Testis (tissue), 3 donors: ENCODE data around the gene ABL1. TPM values are rescaled to one million over a fixed set of nuclear protein-coding genes. Genes with fewer than 3 reads are reported as not detected.

Experiments used
- DNase-seq: peaks from one replicate; pipeline ENCODE4 v3.0.0-alpha.2; 2019
- H3K27ac ChIP-seq, 2 donors: fragments of 200-600 bp; sonication (generic); one replicate each; pipeline ENCODE4 v1.5.1; 2019
- H3K27me3 ChIP-seq: fragments of 200-600 bp; sonication (generic); one replicate; pipeline ENCODE4 v1.5.1; 2019
- H3K36me3 ChIP-seq: fragments of 200-600 bp; sonication (generic); one replicate; pipeline ENCODE4 v1.5.1; 2017; ENCODE audit warnings: low read depth; ENCODE audit errors: missing control alignments
- H3K4me1 ChIP-seq: fragments of 200-600 bp; sonication (generic); one replicate; pipeline ENCODE4 v1.5.1; 2019
- H3K4me3 ChIP-seq, 2 donors: fragments of 200-600 bp; sonication (generic); one replicate each; pipeline ENCODE4 v1.5.1; 2017 to 2019
- H3K9me3 ChIP-seq: fragments of 200-600 bp; sonication (generic); one replicate; pipeline ENCODE4 v1.5.1; 2017
- CTCF ChIP-seq, 3 experiments: fragments of 450-650 bp in 2 of 3; fragments of 200-600 bp in 1 of 3; sonication (generic) in 1 of 3; IDR thresholded peaks; one replicate each; pipeline ENCODE4 v1.5.1; 2016 to 2019; ENCODE audit warnings: antibody characterized with exemption in 3 of 3, mild to moderate bottlenecking in 2 of 3, moderate library complexity in 1 of 3
- POLR2A ChIP-seq: fragments of 450-650 bp; IDR thresholded peaks from one replicate; pipeline ENCODE4 v1.6.1; 2017; ENCODE audit warnings: antibody characterized with exemption, mild to moderate bottlenecking, moderate library complexity
- WGBS, 2 donors: methylation state at CpG; one replicate each; pipeline ENCODE4 v1.1.5; 2018; 5-methylcytosine and 5-hydroxymethylcytosine counted together
- intact Hi-C: fragments of 100-400 bp; cut with DNase I; formaldehyde crosslinking; loops from one replicate; pipeline ENCODE4 v1.15.1; 2023; ENCODE audit warnings: low total_unique reads
- polyA plus RNA-seq: library from polyadenylated mRNA; stranded (reverse); fragments of 350-450 nt; fragmentation: Illumina TruSeq; extraction: RNeasy Lipid Tissue Mini Kit (QIAGEN cat#74804); gene quantifications from one replicate; pipeline ENCODE4 v1.2.3, GENCODE V29; 2014; ENCODE audit warnings: low read depth, low replicate concordance; ENCODE audit not compliant: insufficient read depth
- total RNA-seq, 2 donors: library from RNA; depleted of rRNA; stranded (reverse); fragments of >200 nt; gene quantifications; one replicate each; pipeline ENCODE4 v1.2.3, GENCODE V29; 2016

ABL1 gene
- total and polyA plus RNA-seq, 3 donors from 2014 or later: 51.0 to 65.9 (median 57.2) TPM

DNA sequence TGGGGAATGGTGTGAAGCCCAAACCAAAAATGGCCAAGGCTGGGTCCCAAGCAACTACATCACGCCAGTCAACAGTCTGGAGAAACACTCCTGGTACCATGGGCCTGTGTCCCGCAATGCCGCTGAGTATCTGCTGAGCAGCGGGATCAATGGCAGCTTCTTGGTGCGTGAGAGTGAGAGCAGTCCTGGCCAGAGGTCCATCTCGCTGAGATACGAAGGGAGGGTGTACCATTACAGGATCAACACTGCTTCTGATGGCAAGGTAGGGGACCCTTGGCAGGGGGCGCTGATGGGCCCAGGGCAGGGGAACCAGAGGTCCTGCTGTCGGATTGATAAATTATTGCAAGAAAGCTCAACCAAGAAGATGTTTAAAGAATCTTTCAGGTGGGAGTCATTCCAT is 19.8 kb downstream of the ABL1 start:
- no peaks in the 10 kb centered on the region for H3K9me3 ChIP-seq
- no peaks in the 10 kb centered on the region for H3K4me1 ChIP-seq
- intact Hi-C loops: no loop called here
- 88 to 93% methylated on average over 7 to 9 of the region's 9 CpGs for WGBS, 2 donors
- H3K27ac ChIP-seq: no peak overlapping the region
- H3K4me3 ChIP-seq: no peak overlapping the region
- H3K36me3 ChIP-seq: no peaks in the 10 kb centered on the region
- no peak for TF ChIP-seq CTCF (IDR thresholded peaks at IDR 0.05)
- no peak for TF ChIP-seq POLR2A
- DNase-seq: no peak
- no peaks in the 10 kb centered on the region for H3K27me3 ChIP-seq

DNA sequence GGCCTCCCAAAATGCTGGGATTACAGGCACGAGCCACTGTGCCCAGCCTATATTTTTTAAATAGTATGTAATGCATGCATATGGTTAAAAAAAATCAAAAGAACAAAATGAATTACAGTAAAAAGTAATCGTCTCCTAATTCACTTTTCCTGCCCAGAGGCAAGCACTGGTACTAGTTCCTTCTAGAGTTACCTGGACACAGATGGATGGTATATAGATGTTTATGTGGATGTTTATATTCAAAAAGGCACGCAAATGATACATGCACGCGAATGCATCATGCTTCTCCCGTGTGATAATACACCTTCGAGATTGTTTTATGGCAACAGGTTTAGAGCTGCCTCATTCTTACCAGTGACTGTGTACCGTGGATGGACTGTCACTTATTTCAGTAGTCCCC is 21.4 kb downstream of the ABL1 start:
- H3K27ac ChIP-seq: no peak overlapping the region
- H3K4me1 ChIP-seq: no peaks in the 10 kb centered on the region
- DNase-seq: no peak

GRCh38 chr9:130857864-130858738 is 23.0 kb downstream of the ABL1 start:
- no peaks in the 10 kb centered on the region for H3K9me3 ChIP-seq
- H3K27ac ChIP-seq: peak overlapping the region in 1 of 2 donors; percentile 72
- no peak for DNase-seq
- intact Hi-C loops: no loop called here
- no peaks in the 10 kb centered on the region for H3K36me3 ChIP-seq
- no peak overlapping the region for H3K4me3 ChIP-seq
- no peaks in the 10 kb centered on the region for H3K27me3 ChIP-seq
- WGBS, 2 donors: 66 to 72% methylated on average over 22 of the region's 22 CpGs
- TF ChIP-seq POLR2A (no peak), CTCF (IDR thresholded peaks at IDR 0.05) (no peak)
- H3K4me1 ChIP-seq: no peaks in the 10 kb centered on the region

More for the DNA sequence above, 21.4 kb downstream of the ABL1 start:
- H3K36me3 ChIP-seq: no peaks in the 10 kb centered on the region
- intact Hi-C loops: no loop called here
- no peaks in the 10 kb centered on the region for H3K9me3 ChIP-seq
- no peak overlapping the region for H3K4me3 ChIP-seq
- 85 to 87% methylated on average over 8 of the region's 8 CpGs for WGBS, 2 donors
- TF ChIP-seq POLR2A: no peak
- no peak for TF ChIP-seq CTCF (IDR thresholded peaks at IDR 0.05)
- H3K27me3 ChIP-seq: no peaks in the 10 kb centered on the region

DNA sequence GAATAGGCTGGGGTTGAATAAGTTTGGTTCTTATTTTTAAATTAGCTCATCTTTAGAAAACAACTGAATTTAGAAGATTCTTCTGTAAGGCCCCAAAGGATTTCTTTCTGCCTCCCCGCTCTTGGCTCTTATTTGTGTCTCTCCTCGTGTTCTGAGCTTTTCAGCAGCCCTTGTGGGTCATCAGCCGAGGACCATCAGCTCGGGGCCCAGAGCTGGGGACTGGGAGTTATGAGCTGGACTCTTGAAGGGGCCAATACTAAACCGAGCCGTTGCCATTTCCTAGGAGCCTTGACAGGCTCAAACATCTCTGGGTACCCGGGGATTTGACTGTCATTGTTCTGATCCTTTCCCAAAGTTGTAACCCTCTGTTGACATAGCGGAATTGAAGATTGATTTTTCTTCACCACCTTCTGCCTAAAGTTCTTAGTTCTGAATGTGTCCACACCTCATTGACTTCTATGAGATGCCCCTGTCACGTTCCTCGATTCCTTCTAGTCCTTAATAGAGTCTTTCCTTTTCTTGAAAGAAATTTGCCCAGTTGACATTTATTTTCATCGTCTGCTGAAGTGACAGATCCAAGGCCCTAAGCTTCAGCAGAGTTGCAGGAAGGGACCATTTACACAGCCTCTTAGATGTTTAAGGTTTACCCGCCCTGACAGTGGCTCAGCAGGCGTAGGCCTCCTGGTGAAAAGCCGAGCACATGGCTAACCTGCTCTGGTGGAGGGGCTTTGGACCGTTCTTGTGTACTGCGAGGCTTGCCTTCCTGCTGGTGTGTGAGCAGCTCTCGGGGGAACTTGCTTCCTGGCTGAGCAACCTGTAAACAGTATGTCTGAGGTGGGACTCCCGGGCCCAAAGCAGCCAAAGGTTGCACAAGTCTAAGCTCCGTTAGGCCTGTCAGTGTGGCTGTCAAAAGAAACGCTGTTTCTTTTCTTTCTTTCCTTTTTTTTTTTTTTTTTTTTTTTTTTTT is 24.0 kb downstream of the ABL1 start:
- peak overlapping the region in 1 of 2 donors; percentile 72 for H3K27ac ChIP-seq
- H3K36me3 ChIP-seq: no peaks in the 10 kb centered on the region
- H3K4me1 ChIP-seq: no peaks in the 10 kb centered on the region

More for the DNA sequence above, 24.0 kb downstream of the ABL1 start:
- intact Hi-C loops: no loop called here
- Histone ChIP-seq H3K9me3 (no peaks in the 10 kb centered on the region), H3K27me3 (no peaks in the 10 kb centered on the region), H3K4me3 (no peak overlapping the region)
- WGBS, 2 donors: 72 to 80% methylated on average over 20 of the region's 20 CpGs
- TF ChIP-seq CTCF (IDR thresholded peaks at IDR 0.05) (no peak), POLR2A (no peak)
- DNase-seq: no peak
